ENCODE results near the gene TRAPPC11.

GRCh38 chr4:183657564-183657963 is 1.5 kb upstream of the TRAPPC11 start:
- TF ChIP-seq CTCF (IDR thresholded peaks at IDR 0.05) = no peak
- no peak for TF ChIP-seq POLR2A (IDR thresholded peaks at IDR 0.05)
- no peak for TF ChIP-seq EP300 (IDR thresholded peaks at IDR 0.05)
- no peak for TF ChIP-seq POLR2AphosphoS5 (IDR thresholded peaks at IDR 0.05)
